GM10248 (cell line): ENCODE data around the gene SLX9.

ENCODE experiments used
- CTCF ChIA-PET: fragments of 300-600 bp; sonication (Branson Sonifier 250); formaldehyde crosslinking; extraction: SDS; loops from one replicate; lab custom pipeline; 2021; ENCODE audit warnings: antibody characterized with exemption; lab: Yijun Ruan, JAX
- POLR2A ChIA-PET: fragments of 350-650 bp; sonication (Branson Sonifier 250); formaldehyde crosslinking; extraction: SDS; loops from one replicate; lab custom pipeline; 2020; ENCODE audit warnings: antibody characterized with exemption; lab: Yijun Ruan, JAX
- DNase-seq: peaks from one replicate; pipeline ENCODE4 v3.0.0; 2012; ENCODE audit errors: extremely low spot score
- CTCF ChIP-seq: IDR thresholded peaks from 2 replicates; pipeline ENCODE4 v1.5.1; 2012; ENCODE audit warnings: mild to moderate bottlenecking, low read depth; ENCODE audit errors: extremely low read depth, missing control alignments, control extremely low read depth

SLX9 gene

GRCh38 chr21:44980562-44981489, 41.0 kb downstream of the SLX9 start:
- ChIA-PET POLR2A (no interaction called here), CTCF (interaction anchor here (1.0 to 1.6 kb wide), 3 partner anchors 11 to 157 kb away, joined by 3 to 4 read pairs (median 3); no protein-coding TSS in a partner anchor)

GRCh38 chr21:44982558-44983250, 42.9 kb downstream of the SLX9 start:
- no peak for DNase-seq
- ChIA-PET POLR2A (no interaction called here), CTCF (no interaction called here)
- no peak for TF ChIP-seq CTCF

More at GRCh38 chr21:44980562-44981489, 41.0 kb downstream of the SLX9 start:
- DNase-seq: no peak
- no peak for TF ChIP-seq CTCF

DNA sequence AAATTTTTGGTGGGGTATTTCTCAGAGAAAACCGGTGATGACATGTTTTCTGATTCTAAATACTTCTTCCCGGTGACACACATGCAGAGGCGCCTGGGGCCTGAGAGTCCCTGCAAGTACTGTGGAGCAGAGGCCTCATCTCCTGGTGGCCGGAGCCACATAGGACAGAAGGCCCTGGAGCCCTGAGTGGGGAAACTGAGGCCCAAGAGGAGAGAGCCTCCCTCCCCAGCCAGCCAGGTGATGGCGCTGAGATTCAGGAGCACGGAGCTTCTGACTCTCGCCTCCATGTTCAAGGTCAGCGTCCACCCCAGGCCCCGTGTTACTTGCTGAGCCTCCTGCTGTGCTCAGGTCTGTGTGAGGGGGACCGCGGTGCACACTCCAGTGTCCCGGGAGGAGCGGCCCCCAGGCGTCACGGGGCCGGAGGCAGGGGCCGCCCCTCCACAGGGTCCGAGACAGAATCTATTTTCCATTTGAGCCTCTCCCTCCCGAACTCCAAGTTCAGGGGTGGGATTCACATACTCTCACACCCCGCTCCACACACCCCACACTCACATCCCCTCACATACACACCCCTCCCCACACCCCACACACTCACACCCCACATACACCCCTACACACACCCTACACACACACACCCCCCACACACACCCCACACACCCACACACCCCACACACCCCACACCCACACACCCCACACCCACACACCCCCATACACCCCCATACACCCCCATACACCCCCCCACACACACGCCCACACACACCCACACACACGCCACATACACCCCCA, 43.8 kb downstream of the SLX9 start:
- ChIA-PET POLR2A (no interaction called here), CTCF (no interaction called here)
- no peak for DNase-seq
- no peak for TF ChIP-seq CTCF

DNA sequence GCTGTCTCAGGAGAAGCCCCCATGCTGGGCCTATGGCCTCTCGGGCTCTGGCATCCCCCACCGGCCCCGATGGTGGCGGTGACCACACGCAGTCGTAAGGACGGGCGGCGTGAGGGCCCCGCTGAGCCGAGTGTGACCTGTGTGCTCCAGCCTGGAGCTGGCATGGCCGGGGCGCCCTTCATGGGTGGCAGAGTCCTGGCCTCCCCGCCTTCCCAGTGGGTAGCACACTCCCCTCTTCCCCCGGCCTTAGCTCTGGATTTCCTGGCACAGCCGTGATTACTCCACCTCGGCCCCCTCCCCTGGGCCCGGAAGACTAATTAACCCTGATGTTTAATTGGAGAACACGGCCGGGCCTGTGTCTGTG, 44.6 kb downstream of the SLX9 start:
- CTCF ChIA-PET: interaction anchor here (1.1 kb wide), 1 partner anchor 154 kb away, joined by 4 read pairs; no protein-coding TSS in a partner anchor
- TF ChIP-seq CTCF: no peak
- no peak for DNase-seq
- POLR2A ChIA-PET: no interaction called here

- ChIA-PET CTCF (interaction anchor here (1.1 kb wide), 2 partner anchors 11 to 154 kb away, joined by 3 to 4 read pairs; no protein-coding TSS in a partner anchor), POLR2A (no interaction called here)
- DNase-seq: no peak
- no peak for TF ChIP-seq CTCF
These were observed 45.1 kb downstream of the SLX9 start for GRCh38 chr21:44984792-44985440.
